ENCODE data around the gene DNAJC1.

DNA sequence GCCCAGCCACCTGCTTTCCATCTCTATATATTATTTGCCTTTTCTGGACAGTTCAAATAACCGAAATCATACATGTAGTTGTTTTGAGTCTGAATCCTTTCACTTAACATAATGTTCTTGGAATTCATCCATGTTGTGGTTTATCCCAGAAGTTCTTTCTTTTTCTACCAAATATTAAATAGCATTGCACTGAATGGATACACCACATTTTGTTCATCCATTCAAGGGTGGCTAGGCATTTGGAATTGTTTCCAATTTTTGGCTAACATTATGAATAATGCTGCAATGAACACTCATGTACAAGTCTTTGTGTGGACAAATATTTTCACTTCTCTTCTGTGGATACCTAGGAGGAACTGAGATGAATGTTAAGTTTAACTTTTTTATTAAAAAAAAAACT is 18.0 kb downstream of the DNAJC1 start:
- TF ChIP-seq TAF1 (IDR thresholded peaks at IDR 0.05; ENCODE audit: borderline replicate concordance, low read depth, low read length) (no peak), POLR2AphosphoS5 (IDR thresholded peaks at IDR 0.05; ENCODE audit: low read depth, low read length) (no peak), POLR2A (IDR thresholded peaks at IDR 0.05; ENCODE audit: low read depth, low read length) (no peak)

All from GM12892 (cell line).